ENCODE measurements around the gene CAPN9. TPM values are rescaled to one million over a fixed set of nuclear protein-coding genes. Genes with fewer than 3 reads are reported as not detected.
A peak's percentile ranks its signal among the peaks of the same experiment; 100 is the strongest.

The CAPN9 gene
- total and polyA plus RNA-seq, 12 donors = 0.48 to 5.1 (median 1.1) TPM; not detected in 2

- H3K27me3 ChIP-seq = no peaks in the 10 kb centered on the region
- no peak for TF ChIP-seq POLR2A (IDR thresholded peaks at IDR 0.05)
- no peak for TF ChIP-seq CTCF (IDR thresholded peaks at IDR 0.05)
- intact Hi-C loops (cut with DNase I) = no loop called here
- no peaks in the 10 kb centered on the region for H3K36me3 ChIP-seq (replicated peaks in 1 of 2)
- no peak overlapping the region for H3K27ac ChIP-seq
- DNase-seq = peak in 1 of 7 donors; percentile 28
- no peak overlapping the region for H3K4me3 ChIP-seq
- H3K9me3 ChIP-seq (replicated peaks in 1 of 3) = peaks cover 0 to 10% (median 0%) of the 10 kb centered on the region in 3 donors
- H3K4me1 ChIP-seq (replicated peaks in 1 of 2) = no peaks in the 10 kb centered on the region
Measured at GRCh38 chr1:230816018-230816417, 68.8 kb downstream of the CAPN9 start.

- TF ChIP-seq CTCF (IDR thresholded peaks at IDR 0.05) = no peak
- TF ChIP-seq POLR2A (IDR thresholded peaks at IDR 0.05) = no peak
- H3K36me3 ChIP-seq (replicated peaks in 1 of 2) = no peaks in the 10 kb centered on the region
- H3K27me3 ChIP-seq = no peaks in the 10 kb centered on the region
- H3K27ac ChIP-seq = no peak overlapping the region
- no peak overlapping the region for H3K4me3 ChIP-seq
- 63 to 83% (median 69%) methylated on average over 1 of the region's 1 CpG for WGBS, 4 donors
- no peaks in the 10 kb centered on the region for H3K9me3 ChIP-seq (replicated peaks in 1 of 3)
- no peak for DNase-seq
- intact Hi-C loops (cut with DNase I) = no loop called here
- no peaks in the 10 kb centered on the region for H3K4me1 ChIP-seq (replicated peaks in 1 of 2)
Measured at GRCh38 chr1:230818367-230818766, 71.2 kb downstream of the CAPN9 start.

GRCh38 chr1:230818901-230819300 lies 71.7 kb downstream of the CAPN9 start:
- no peak for DNase-seq
- Histone ChIP-seq H3K9me3 (replicated peaks in 1 of 3) (no peaks in the 10 kb centered on the region), H3K4me1 (replicated peaks in 1 of 2) (peaks cover 0 to under 1% of the 10 kb centered on the region in 2 donors), H3K36me3 (replicated peaks in 1 of 2) (no peaks in the 10 kb centered on the region), H3K4me3 (no peak overlapping the region), H3K27me3 (no peaks in the 10 kb centered on the region), H3K27ac (no peak overlapping the region)
- TF ChIP-seq CTCF (IDR thresholded peaks at IDR 0.05) (no peak), POLR2A (IDR thresholded peaks at IDR 0.05) (no peak)
- intact Hi-C loops (cut with DNase I) = no loop called here
- WGBS, 4 donors = 88 to 95% (median 90%) methylated on average over 6 of the region's 6 CpGs

GRCh38 chr1:230819976-230820375 lies 72.8 kb downstream of the CAPN9 start:
- DNase-seq = no peak
- no peak overlapping the region for H3K27ac ChIP-seq
- H3K4me1 ChIP-seq (replicated peaks in 1 of 2) = peaks cover 8 to 11% of the 10 kb centered on the region in 2 donors
- 84 to 95% (median 88%) methylated on average over 4 of the region's 4 CpGs for WGBS, 4 donors
- H3K36me3 ChIP-seq (replicated peaks in 1 of 2) = no peaks in the 10 kb centered on the region
- intact Hi-C loops (cut with DNase I) = no loop called here
- H3K27me3 ChIP-seq = no peaks in the 10 kb centered on the region
- H3K9me3 ChIP-seq (replicated peaks in 1 of 3) = no peaks in the 10 kb centered on the region
- no peak for TF ChIP-seq POLR2A (IDR thresholded peaks at IDR 0.05)
- TF ChIP-seq CTCF (IDR thresholded peaks at IDR 0.05) = no peak
- H3K4me3 ChIP-seq = no peak overlapping the region

Measured in adrenal gland (tissue), 12 donors.